ENCODE results near the gene CD151.

Gene CD151

GRCh38 chr11:849104-849824 is 16.5 kb downstream of the CD151 start:
- in situ Hi-C loops (cut with HindIII; ENCODE audit: low sequenced_read_pairs), result no loop called here
- peak overlapping the region; percentile 44 for H3K4me3 ChIP-seq (ENCODE audit: low read depth, low read length)
- no peak for TF ChIP-seq CTCF (IDR thresholded peaks at IDR 0.05; ENCODE audit: low read depth, low read length)
- no peak for DNase-seq (ENCODE audit: low read depth, low spot score)

GRCh38 chr11:849951-850774 is 17.4 kb downstream of the CD151 start:
- no peak for TF ChIP-seq CTCF (IDR thresholded peaks at IDR 0.05; ENCODE audit: low read depth, low read length)

GRCh38 chr11:850775-851763 is 18.3 kb downstream of the CD151 start:
- TF ChIP-seq CTCF (IDR thresholded peaks at IDR 0.05; ENCODE audit: low read depth, low read length), result peak; percentile 28
- H3K4me3 ChIP-seq (ENCODE audit: low read depth, low read length), result peak overlapping the region; percentile 44
- no peak for DNase-seq (ENCODE audit: low read depth, low spot score)
- in situ Hi-C loops (cut with HindIII; ENCODE audit: low sequenced_read_pairs), result no loop called here

More at GRCh38 chr11:849951-850774, 17.4 kb downstream of the CD151 start:
- in situ Hi-C loops (cut with HindIII; ENCODE audit: low sequenced_read_pairs), result no loop called here
- H3K4me3 ChIP-seq (ENCODE audit: low read depth, low read length), result peak overlapping the region; percentile 44
- DNase-seq (ENCODE audit: low read depth, low spot score), result no peak

- in situ Hi-C loops (cut with HindIII; ENCODE audit: low sequenced_read_pairs), result no loop called here
- no peak overlapping the region for H3K4me3 ChIP-seq (ENCODE audit: low read depth, low read length)
- no peak for TF ChIP-seq CTCF (IDR thresholded peaks at IDR 0.05; ENCODE audit: low read depth, low read length)
- no peak for DNase-seq (ENCODE audit: low read depth, low spot score)
Observed at GRCh38 chr11:852762-853161, 20.0 kb downstream of the CD151 start.

- in situ Hi-C loops (cut with HindIII; ENCODE audit: low sequenced_read_pairs), result no loop called here
- no peak for TF ChIP-seq CTCF (IDR thresholded peaks at IDR 0.05; ENCODE audit: low read depth, low read length)
- H3K4me3 ChIP-seq (ENCODE audit: low read depth, low read length), result no peak overlapping the region
- DNase-seq (ENCODE audit: low read depth, low spot score), result no peak
Observed at GRCh38 chr11:853682-854448, 21.1 kb downstream of the CD151 start.

Data from astrocyte of the spinal cord (primary cell).